HCT116 (cell line): ENCODE results near the gene CHRDL1.

Experiments
- ATF3 ChIP-seq: IDR thresholded peaks from 2 replicates; pipeline ENCODE4 v1.6.1; 2012
- CEBPB ChIP-seq: IDR thresholded peaks from 2 replicates; pipeline ENCODE4 v1.6.1; 2012; ENCODE audit warnings: low read depth
- EGR1 ChIP-seq: IDR thresholded peaks from 2 replicates; pipeline ENCODE4 v1.6.1; 2012; ENCODE audit warnings: low read depth
- ELF1 ChIP-seq: IDR thresholded peaks from 2 replicates; pipeline ENCODE4 v1.6.1; 2012; ENCODE audit warnings: low read depth, borderline replicate concordance
- EZH2 ChIP-seq: fragments of 200-600 bp; sonication (generic); IDR thresholded peaks from 2 replicates; pipeline ENCODE4 v1.6.1; 2017; ENCODE audit warnings: antibody characterized with exemption, mixed run types
- EZH2phosphoT487 ChIP-seq: fragments of 200-600 bp; IDR thresholded peaks from 2 replicates; pipeline ENCODE4 v1.6.1; 2018; ENCODE audit warnings: antibody characterized with exemption, borderline replicate concordance
- JUND ChIP-seq: IDR thresholded peaks from 2 replicates; pipeline ENCODE4 v1.6.1; 2012
- POLR2AphosphoS5 ChIP-seq: IDR thresholded peaks from 2 replicates; pipeline ENCODE4 v1.6.1; 2011; ENCODE audit warnings: mild to moderate bottlenecking, low read depth, low read length, moderate library complexity
- REST ChIP-seq: IDR thresholded peaks from 2 replicates; pipeline ENCODE4 v1.6.1; 2012; ENCODE audit warnings: low read depth
- YY1 ChIP-seq: IDR thresholded peaks from 2 replicates; pipeline ENCODE4 v1.6.1; 2011; ENCODE audit warnings: low read length, low read depth, moderate library complexity, mild to moderate bottlenecking; ENCODE audit not compliant: insufficient replicate concordance; ENCODE audit errors: extremely low read depth
- ZBTB33 ChIP-seq: IDR thresholded peaks from 2 replicates; pipeline ENCODE4 v1.6.1; 2011; ENCODE audit warnings: mild to moderate bottlenecking, low read length, moderate library complexity; ENCODE audit not compliant: insufficient replicate concordance; ENCODE audit errors: extremely low read depth
- ZNF274 ChIP-seq: fragments of 200-500 bp; sonication (Bioruptor generic); IDR thresholded peaks from 2 replicates; pipeline ENCODE4 v1.6.1; 2014; ENCODE audit warnings: mild to moderate bottlenecking, low read depth, low read length, inconsistent platforms
- TF ChIP-seq, protein P1 (sequence below), 3 experiments: fragments of 200-600 bp in 1 of 3; sonication (generic) in 1 of 3; IDR thresholded peaks in 2 of 3; conservative IDR thresholded peaks in 1 of 3; 2 replicates each; pipeline ENCODE4 v1.5.1; 2012 to 2017; ENCODE audit warnings: low read depth in 2 of 3, low read length in 2 of 3, antibody characterized with exemption in 1 of 3, borderline replicate concordance in 1 of 3, control low read depth in 1 of 3, mild to moderate bottlenecking in 1 of 3, mixed read lengths in 1 of 3, mixed run types in 1 of 3, moderate library complexity in 1 of 3; ENCODE audit not compliant: insufficient read depth in 1 of 3

DNA sequence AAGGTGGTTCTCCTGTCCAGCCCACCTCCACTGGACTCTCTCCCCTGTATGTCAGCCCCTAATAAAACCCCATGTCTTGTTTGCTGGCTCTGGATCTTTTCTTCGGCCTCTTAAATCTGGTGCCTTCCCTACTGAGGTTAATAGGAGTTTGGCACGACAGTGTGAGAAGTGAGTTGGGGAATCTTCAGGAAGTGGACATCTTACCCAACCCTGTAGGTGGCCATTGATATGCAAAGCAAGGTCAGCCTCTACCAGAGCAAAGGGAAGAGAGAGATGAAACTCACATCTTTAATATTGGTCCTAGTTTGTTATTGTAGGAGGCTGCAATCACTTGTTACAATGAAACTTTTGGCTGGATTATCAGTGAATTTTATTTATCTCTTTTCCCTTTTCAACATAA is 111.7 kb downstream of the CHRDL1 start:
- TF ChIP-seq, protein P1, sequence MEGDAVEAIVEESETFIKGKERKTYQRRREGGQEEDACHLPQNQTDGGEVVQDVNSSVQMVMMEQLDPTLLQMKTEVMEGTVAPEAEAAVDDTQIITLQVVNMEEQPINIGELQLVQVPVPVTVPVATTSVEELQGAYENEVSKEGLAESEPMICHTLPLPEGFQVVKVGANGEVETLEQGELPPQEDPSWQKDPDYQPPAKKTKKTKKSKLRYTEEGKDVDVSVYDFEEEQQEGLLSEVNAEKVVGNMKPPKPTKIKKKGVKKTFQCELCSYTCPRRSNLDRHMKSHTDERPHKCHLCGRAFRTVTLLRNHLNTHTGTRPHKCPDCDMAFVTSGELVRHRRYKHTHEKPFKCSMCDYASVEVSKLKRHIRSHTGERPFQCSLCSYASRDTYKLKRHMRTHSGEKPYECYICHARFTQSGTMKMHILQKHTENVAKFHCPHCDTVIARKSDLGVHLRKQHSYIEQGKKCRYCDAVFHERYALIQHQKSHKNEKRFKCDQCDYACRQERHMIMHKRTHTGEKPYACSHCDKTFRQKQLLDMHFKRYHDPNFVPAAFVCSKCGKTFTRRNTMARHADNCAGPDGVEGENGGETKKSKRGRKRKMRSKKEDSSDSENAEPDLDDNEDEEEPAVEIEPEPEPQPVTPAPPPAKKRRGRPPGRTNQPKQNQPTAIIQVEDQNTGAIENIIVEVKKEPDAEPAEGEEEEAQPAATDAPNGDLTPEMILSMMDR (IDR thresholded peaks at IDR 0.05 in 2 of 3, conservative IDR thresholded peaks at IDR 0.05 in 1 of 3; ENCODE audit: borderline replicate concordance in 1 of 3, insufficient read depth in 1 of 3, low read depth in 2 of 3, low read length in 2 of 3): no peak
- TF ChIP-seq ELF1 (no peak), JUND (no peak), POLR2AphosphoS5 (no peak), REST (no peak), EZH2phosphoT487 (no peak), ZBTB33 (no peak), EGR1 (no peak), EZH2 (no peak), ATF3 (no peak), ZNF274 (no peak), YY1 (no peak), CEBPB (no peak)
